Gastroesophageal sphincter (tissue), 4 donors: ENCODE data around the gene MEIKIN. TPM values are rescaled to one million over a fixed set of nuclear protein-coding genes. Genes with fewer than 3 reads are reported as not detected.

Experiments
- ATAC-seq: fragments of 150-250 bp; one replicate; pipeline ENCODE4 v1.9.1; 2016; ENCODE audit warnings: mild to moderate bottlenecking, moderate library complexity
- H3K27ac ChIP-seq, 4 donors: fragments of 200-600 bp; sonication (generic) in 3 of 4; 1 replicate in 3 of 4; 2 replicates in 1 of 4; pipeline ENCODE4 v1.5.1; 2016 to 2019
- H3K27me3 ChIP-seq: fragments of 200-600 bp; sonication (generic); one replicate; pipeline ENCODE4 v1.5.1; 2019
- H3K36me3 ChIP-seq, 2 donors: fragments of 200-600 bp; sonication (generic); one replicate each; pipeline ENCODE4 v1.5.1; 2019; ENCODE audit warnings: control low read depth in 1 of 2
- H3K4me1 ChIP-seq, 3 donors: fragments of 200-600 bp; sonication (generic); 1 replicate in 2 of 3; 2 replicates in 1 of 3; pipeline ENCODE4 v1.5.1; 2016 to 2019; ENCODE audit warnings: control low read depth in 2 of 3
- H3K4me3 ChIP-seq, 2 donors: fragments of 200-600 bp; sonication (generic); one replicate each; pipeline ENCODE4 v1.5.1; 2019; ENCODE audit warnings: mild to moderate bottlenecking in 1 of 2, moderate library complexity in 1 of 2
- H3K9me3 ChIP-seq, 3 donors: fragments of 200-600 bp; sonication (generic); one replicate each; pipeline ENCODE4 v1.5.1; 2017 to 2019; ENCODE audit warnings: control low read depth in 2 of 3
- EP300 ChIP-seq: sonication (generic); formaldehyde crosslinking; IDR thresholded peaks from one replicate; pipeline ENCODE4 v1.6.1; 2017; ENCODE audit warnings: antibody characterized with exemption, mild to moderate bottlenecking
- POLR2A ChIP-seq, 2 donors: fragments of 450-650 bp; IDR thresholded peaks; one replicate each; pipeline ENCODE4 v1.6.1; 2017; ENCODE audit warnings: antibody characterized with exemption in 2 of 2, mild to moderate bottlenecking in 2 of 2, moderate library complexity in 1 of 2
- POLR2AphosphoS5 ChIP-seq: sonication (generic); formaldehyde crosslinking; IDR thresholded peaks from one replicate; pipeline ENCODE4 v1.6.1; 2017; ENCODE audit warnings: antibody characterized with exemption
- WGBS, 2 donors: methylation state at CpG; one replicate each; pipeline ENCODE4 v1.1.5; 2018; ENCODE audit warnings: low coverage in 1 of 2; 5-methylcytosine and 5-hydroxymethylcytosine counted together
- total RNA-seq, 4 donors: library from RNA; depleted of rRNA; stranded (reverse); fragments of >200 nt; gene quantifications; one replicate each; pipeline ENCODE4 v1.1.0, GENCODE V29; 2016
- TF ChIP-seq, protein P1 (sequence below), 4 experiments: fragments of 200-600 bp in 2 of 4; fragments of 450-650 bp in 2 of 4; sonication (generic) in 1 of 4; IDR thresholded peaks; one replicate each; pipeline ENCODE4 v1.5.1; 2017 to 2019; ENCODE audit warnings: antibody characterized with exemption in 4 of 4, mild to moderate bottlenecking in 2 of 4, moderate library complexity in 2 of 4

The MEIKIN gene
- total RNA-seq, 4 donors from 2014 or later = 0.66 to 4.0 TPM; not detected in 2

DNA sequence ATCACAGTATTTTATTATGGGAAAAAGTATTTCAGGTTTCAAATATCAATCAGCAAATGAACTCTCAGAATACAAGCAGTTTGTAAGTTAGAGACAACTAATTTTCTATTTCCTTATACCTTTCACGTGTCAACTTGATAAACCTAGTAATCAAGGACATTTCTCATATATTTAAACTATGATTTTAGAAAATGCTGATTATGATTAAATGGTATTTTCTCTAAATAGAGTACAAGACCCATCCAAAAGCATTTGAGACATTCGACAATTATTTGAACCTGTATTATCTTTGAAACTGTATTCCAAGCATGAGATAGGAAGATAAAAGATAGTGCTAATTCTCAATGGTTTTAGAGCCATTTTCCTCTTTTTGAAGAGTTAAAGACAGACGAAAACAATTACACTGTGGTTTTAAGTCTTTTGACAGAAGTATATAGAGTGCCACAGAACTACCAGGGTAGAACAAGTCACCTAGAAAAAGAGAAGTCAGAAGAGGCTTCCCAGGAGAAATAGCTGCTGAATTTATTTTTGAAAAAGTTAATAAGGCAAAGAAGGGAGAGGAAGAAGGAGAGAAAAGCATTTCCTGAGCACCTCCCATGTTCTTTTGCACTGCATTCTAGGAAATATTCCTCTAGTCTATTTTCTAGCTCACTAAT lies 5.6 kb downstream of the MEIKIN start:
- TF ChIP-seq, protein P1, sequence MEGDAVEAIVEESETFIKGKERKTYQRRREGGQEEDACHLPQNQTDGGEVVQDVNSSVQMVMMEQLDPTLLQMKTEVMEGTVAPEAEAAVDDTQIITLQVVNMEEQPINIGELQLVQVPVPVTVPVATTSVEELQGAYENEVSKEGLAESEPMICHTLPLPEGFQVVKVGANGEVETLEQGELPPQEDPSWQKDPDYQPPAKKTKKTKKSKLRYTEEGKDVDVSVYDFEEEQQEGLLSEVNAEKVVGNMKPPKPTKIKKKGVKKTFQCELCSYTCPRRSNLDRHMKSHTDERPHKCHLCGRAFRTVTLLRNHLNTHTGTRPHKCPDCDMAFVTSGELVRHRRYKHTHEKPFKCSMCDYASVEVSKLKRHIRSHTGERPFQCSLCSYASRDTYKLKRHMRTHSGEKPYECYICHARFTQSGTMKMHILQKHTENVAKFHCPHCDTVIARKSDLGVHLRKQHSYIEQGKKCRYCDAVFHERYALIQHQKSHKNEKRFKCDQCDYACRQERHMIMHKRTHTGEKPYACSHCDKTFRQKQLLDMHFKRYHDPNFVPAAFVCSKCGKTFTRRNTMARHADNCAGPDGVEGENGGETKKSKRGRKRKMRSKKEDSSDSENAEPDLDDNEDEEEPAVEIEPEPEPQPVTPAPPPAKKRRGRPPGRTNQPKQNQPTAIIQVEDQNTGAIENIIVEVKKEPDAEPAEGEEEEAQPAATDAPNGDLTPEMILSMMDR (IDR thresholded peaks at IDR 0.05) = no peak
- no peak for TF ChIP-seq POLR2AphosphoS5
- Histone ChIP-seq H3K4me3 (no peak overlapping the region), H3K27me3 (no peaks in the 10 kb centered on the region), H3K27ac (no peak overlapping the region), H3K4me1 (no peaks in the 10 kb centered on the region), H3K9me3 (no peaks in the 10 kb centered on the region), H3K36me3 (no peaks in the 10 kb centered on the region)
- no peak for ATAC-seq
- WGBS, 2 donors = 47 to 74% methylated on average over 3 of the region's 3 CpGs

DNA sequence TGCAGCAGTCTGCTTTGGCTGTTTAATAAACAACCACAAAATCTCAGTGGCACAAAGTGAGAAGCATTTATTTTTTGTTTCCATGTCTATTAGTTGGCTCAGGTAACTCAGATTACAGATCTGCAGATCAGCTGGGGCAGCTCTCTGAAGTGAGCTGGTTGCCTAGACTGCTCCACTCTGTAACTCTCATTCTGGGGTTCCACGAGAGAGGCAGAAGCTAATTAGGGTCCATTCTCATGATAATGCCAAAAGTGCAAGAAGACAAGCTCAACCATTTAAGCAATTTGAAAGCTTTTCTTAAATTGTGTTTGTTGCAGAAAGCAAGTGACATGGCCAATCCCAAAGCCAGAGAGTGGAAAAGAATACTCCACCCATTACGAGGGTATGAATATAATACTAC lies 13.2 kb downstream of the MEIKIN start:
- 53 to 78% methylated on average over 1 to 2 of the region's 2 CpGs for WGBS, 2 donors
- TF ChIP-seq POLR2AphosphoS5 = no peak
- TF ChIP-seq, protein P1 (IDR thresholded peaks at IDR 0.05) = no peak
- TF ChIP-seq EP300 = no peak
- no peak for TF ChIP-seq POLR2A (IDR thresholded peaks at IDR 0.05)
- no peaks in the 10 kb centered on the region for H3K27me3 ChIP-seq
- no peak overlapping the region for H3K4me3 ChIP-seq
- no peak for ATAC-seq
- no peak overlapping the region for H3K27ac ChIP-seq
- no peaks in the 10 kb centered on the region for H3K4me1 ChIP-seq
- no peaks in the 10 kb centered on the region for H3K36me3 ChIP-seq
- peaks cover 0 to 33% (median 0%) of the 10 kb centered on the region in 3 donors for H3K9me3 ChIP-seq

DNA sequence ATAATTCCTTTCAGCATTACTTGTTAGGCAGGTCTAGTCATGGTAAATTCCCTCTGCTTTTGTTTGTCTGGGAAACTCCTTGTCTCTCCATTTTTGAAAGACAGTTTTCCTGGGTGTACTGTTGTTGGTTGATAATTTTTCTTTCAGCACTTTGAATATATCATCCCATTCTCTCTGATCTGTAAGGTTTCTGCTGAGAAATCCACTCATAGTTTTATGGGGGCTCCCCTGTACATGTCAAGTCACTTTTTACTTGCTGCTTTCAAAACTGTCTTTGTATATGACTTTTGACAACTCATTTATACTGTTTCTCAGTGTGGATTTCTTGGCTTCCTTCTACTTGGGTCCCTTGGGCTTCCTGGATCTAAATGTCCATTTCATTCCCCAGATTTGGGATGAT lies 16.5 kb downstream of the MEIKIN start:
- Histone ChIP-seq H3K27ac (no peak overlapping the region), H3K4me1 (no peaks in the 10 kb centered on the region), H3K4me3 (no peak overlapping the region), H3K9me3 (peaks cover 0 to 46% (median 0%) of the 10 kb centered on the region in 3 donors), H3K27me3 (no peaks in the 10 kb centered on the region), H3K36me3 (no peaks in the 10 kb centered on the region)
- ATAC-seq = no peak
- TF ChIP-seq, protein P1 (IDR thresholded peaks at IDR 0.05) = no peak
- TF ChIP-seq EP300 = no peak
- no peak for TF ChIP-seq POLR2AphosphoS5
- no peak for TF ChIP-seq POLR2A (IDR thresholded peaks at IDR 0.05)

DNA sequence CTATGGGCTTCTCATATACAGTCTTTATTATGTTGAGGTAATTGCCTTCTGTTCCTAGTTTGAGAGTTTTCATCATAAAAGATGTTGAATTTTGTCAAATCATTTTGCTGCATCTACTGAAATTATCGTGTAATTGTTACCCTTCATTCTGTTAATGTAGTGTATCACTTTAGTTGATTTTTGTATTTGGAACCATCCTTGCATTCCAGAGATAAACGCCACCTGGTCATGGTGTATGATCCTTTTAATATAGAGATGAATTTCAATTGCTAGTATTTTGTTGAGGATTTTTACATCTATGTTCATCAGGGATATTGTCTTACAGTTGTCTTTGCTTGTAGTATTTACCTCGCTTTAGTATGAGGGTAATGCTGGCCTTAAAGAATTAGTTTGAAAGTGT lies 19.3 kb downstream of the MEIKIN start:
- WGBS, 2 donors = 74 to 95% methylated on average over 2 to 3 of the region's 3 CpGs
- Histone ChIP-seq H3K4me3 (no peak overlapping the region), H3K27me3 (no peaks in the 10 kb centered on the region), H3K36me3 (no peaks in the 10 kb centered on the region), H3K9me3 (peaks cover 0 to 39% (median 0%) of the 10 kb centered on the region in 3 donors), H3K27ac (no peak overlapping the region), H3K4me1 (no peaks in the 10 kb centered on the region)
- ATAC-seq = no peak
- TF ChIP-seq EP300 (no peak), POLR2AphosphoS5 (no peak), POLR2A (IDR thresholded peaks at IDR 0.05) (no peak)
- TF ChIP-seq, protein P1 (IDR thresholded peaks at IDR 0.05) = no peak

DNA sequence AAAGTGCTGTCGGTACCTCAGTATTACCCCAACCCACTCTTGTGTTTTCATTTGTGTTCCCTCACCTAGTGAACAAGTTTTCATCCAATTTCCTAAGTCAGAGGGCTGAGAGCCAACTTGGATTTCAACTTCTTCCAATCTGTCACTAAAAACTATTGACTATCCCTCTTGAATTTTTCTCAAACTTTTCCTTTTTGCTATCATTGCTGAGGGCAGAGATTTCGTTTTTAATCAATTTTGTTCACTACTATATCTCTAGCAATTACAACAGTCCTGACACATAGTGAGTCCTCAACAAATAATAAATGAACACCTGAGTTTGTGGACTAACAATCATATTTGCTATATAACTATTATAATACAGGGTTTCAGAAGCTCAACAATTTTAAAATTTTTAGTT lies 29.0 kb downstream of the MEIKIN start:
- no peaks in the 10 kb centered on the region for H3K36me3 ChIP-seq
- no peak overlapping the region for H3K27ac ChIP-seq
- no peaks in the 10 kb centered on the region for H3K9me3 ChIP-seq
- no peak overlapping the region for H3K4me3 ChIP-seq
- WGBS, 2 donors = 44 to 49% methylated on average over 2 of the region's 2 CpGs
- no peaks in the 10 kb centered on the region for H3K27me3 ChIP-seq
- TF ChIP-seq POLR2AphosphoS5 (no peak), POLR2A (IDR thresholded peaks at IDR 0.05) (no peak), EP300 (no peak)
- TF ChIP-seq, protein P1 (IDR thresholded peaks at IDR 0.05) = no peak
- no peak for ATAC-seq
- no peaks in the 10 kb centered on the region for H3K4me1 ChIP-seq
